Measurements from ENCODE around the gene PRKCB. TPM values are rescaled to one million over a fixed set of nuclear protein-coding genes. Genes with fewer than 3 reads are reported as not detected.
A peak's percentile ranks its signal among the peaks of the same experiment; 100 is the strongest.

PRKCB gene
- total RNA-seq, 4 donors from 2014 or later, result 7.4 to 21.6 (median 12.9) TPM

GRCh38 chr16:24046442-24046841, 210.7 kb downstream of the PRKCB start:
- no peak for TF ChIP-seq POLR2A (IDR thresholded peaks at IDR 0.05)
- no peak for TF ChIP-seq CTCF (IDR thresholded peaks at IDR 0.05)
- intact Hi-C loops (cut with DNase I; ENCODE audit: low total_unique reads), result loop anchor here (10.0 kb wide), 2 partner anchors 208 to 458 kb away; partner anchors contain the start of gene CACNG3
- no peak for DNase-seq (ENCODE audit: low spot score in 2 of 2)
- WGBS, 2 donors, result 40 to 43% methylated on average over 4 of the region's 4 CpGs
- no peak overlapping the region for H3K4me3 ChIP-seq (ENCODE audit: low read depth, poor library complexity, severe bottlenecking)

DNA sequence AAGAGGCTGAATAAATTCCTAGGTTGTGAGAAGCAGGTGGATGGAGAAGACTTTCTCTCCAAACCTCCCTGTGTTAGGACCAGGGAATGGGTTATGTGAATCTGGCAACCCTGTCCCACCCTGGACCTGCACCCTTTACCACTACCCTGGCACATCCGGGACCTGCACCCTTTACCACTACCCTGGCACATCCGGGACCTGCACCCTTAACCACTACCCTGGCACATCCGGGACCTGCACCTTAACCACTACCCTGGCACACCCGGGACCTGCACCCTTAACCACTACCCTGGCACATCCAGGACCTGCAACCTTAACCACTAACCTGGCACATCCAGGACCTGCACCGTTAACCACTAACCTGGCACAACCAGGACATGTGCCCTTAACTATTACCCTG, 213.3 kb downstream of the PRKCB start:
- intact Hi-C loops (cut with DNase I; ENCODE audit: low total_unique reads), result loop anchor here (10.0 kb wide), 2 partner anchors 206 to 456 kb away; partner anchors contain the start of gene CACNG3
- WGBS, 2 donors, result 88% methylated on average over 5 of the region's 5 CpGs
- no peak overlapping the region for H3K4me3 ChIP-seq (ENCODE audit: low read depth, poor library complexity, severe bottlenecking)
- TF ChIP-seq POLR2A (IDR thresholded peaks at IDR 0.05), result no peak
- TF ChIP-seq CTCF (IDR thresholded peaks at IDR 0.05), result no peak
- DNase-seq (ENCODE audit: low spot score in 2 of 2), result no peak

DNA sequence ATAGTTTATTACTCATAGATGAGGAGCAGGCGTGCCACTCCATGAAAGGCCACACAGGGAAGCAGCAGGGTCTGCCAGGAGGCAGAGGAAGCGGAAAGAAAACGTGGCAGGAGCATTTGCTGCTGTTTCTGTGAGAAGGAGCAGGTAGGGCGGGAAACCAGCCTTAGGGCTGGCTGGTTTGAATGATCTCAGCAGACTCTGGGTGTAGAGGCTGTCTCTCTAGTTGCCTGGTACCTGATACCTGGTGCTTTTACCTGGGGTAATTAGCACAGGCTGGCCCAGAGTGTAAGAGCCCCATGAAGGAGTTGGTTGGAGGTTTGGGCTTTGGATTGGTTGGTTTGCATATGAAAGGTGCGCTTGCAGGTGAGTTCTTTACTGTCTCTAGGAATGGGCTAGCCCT, 215.3 kb downstream of the PRKCB start:
- H3K4me3 ChIP-seq (ENCODE audit: low read depth, poor library complexity, severe bottlenecking), result no peak overlapping the region
- 29 to 58% methylated on average over 5 of the region's 5 CpGs for WGBS, 2 donors
- peak in 1 of 2 donors; percentile 25 for DNase-seq (ENCODE audit: low spot score in 2 of 2)
- intact Hi-C loops (cut with DNase I; ENCODE audit: low total_unique reads), result no loop called here
- TF ChIP-seq POLR2A (IDR thresholded peaks at IDR 0.05) (no peak), CTCF (IDR thresholded peaks at IDR 0.05) (no peak)

- 69 to 77% methylated on average over 9 of the region's 9 CpGs for WGBS, 2 donors
- no peak for DNase-seq (ENCODE audit: low spot score in 2 of 2)
- intact Hi-C loops (cut with DNase I; ENCODE audit: low total_unique reads), result no loop called here
- H3K4me3 ChIP-seq (ENCODE audit: low read depth, poor library complexity, severe bottlenecking), result no peak overlapping the region
- TF ChIP-seq POLR2A (IDR thresholded peaks at IDR 0.05) (no peak), CTCF (IDR thresholded peaks at IDR 0.05) (no peak)
Measured at GRCh38 chr16:24052329-24053098, 216.7 kb downstream of the PRKCB start.

- 73 to 84% methylated on average over 8 of the region's 8 CpGs for WGBS, 2 donors
- TF ChIP-seq POLR2A (IDR thresholded peaks at IDR 0.05) (no peak), CTCF (IDR thresholded peaks at IDR 0.05) (no peak)
- DNase-seq (ENCODE audit: low spot score in 2 of 2), result peak in 1 of 2 donors; percentile 32
- H3K4me3 ChIP-seq (ENCODE audit: low read depth, poor library complexity, severe bottlenecking), result no peak overlapping the region
- intact Hi-C loops (cut with DNase I; ENCODE audit: low total_unique reads), result no loop called here
Measured at GRCh38 chr16:24053099-24053946, 217.5 kb downstream of the PRKCB start.
